ENCODE results near the gene SOX15. TPM values are rescaled to one million over a fixed set of nuclear protein-coding genes. Genes with fewer than 3 reads are reported as not detected.

Gene SOX15
- total and polyA plus RNA-seq, 2 of the 13 experiments (the other 11 are each of a cell fraction or from before 2014, with no cell fraction given) = 0.07 to 0.18 TPM

- no peak for TF ChIP-seq HOXA3 (CRISPR knock-in tag; IDR thresholded peaks at IDR 0.05)
- peak; percentile 18; the same call in 1 of the 2 replicates for TF ChIP-seq RAD21 (CRISPR knock-in tag; IDR thresholded peaks at IDR 0.05)
Observed at GRCh38 chr17:7560172-7561027, 29.5 kb downstream of the SOX15 start (continued).

- in situ Hi-C loops (cut with HindIII; ENCODE audit: extremely low pct_ligation_motif_present, low pct_unique_long_range_greater_than_20kb) = loop anchor here (5.0 kb wide), 1 partner anchor 47 kb away; no protein-coding TSS in a partner anchor
- Histone ChIP-seq H3K36me3 (replicated peaks in 1 of 2; ENCODE audit: control insufficient read depth in 1 of 2, insufficient read depth in 2 of 2, low read length in 2 of 2) (peaks cover 3 to 9% of the 10 kb centered on the region in 2 experiments), H3K9me3 (ENCODE audit: low read length) (no peaks in the 10 kb centered on the region), H3K27me3 (ENCODE audit: control insufficient read depth in 1 of 2, insufficient read depth in 2 of 2, low read length in 2 of 2) (no peaks in the 10 kb centered on the region; a peak in 1 of 5 replicates), H3K4me1 (ENCODE audit: insufficient read depth, low read length) (peaks cover 66% of the 10 kb centered on the region), H3K9ac (ENCODE audit: insufficient read depth, low read depth, low read length) (peak overlapping the region; percentile 58; the same call in 1 of the 2 replicates), H3K79me2 (ENCODE audit: insufficient read depth, low read length) (peaks cover 25% of the 10 kb centered on the region), H3K4me3 (replicated peaks in 1 of 3; ENCODE audit: insufficient read depth in 1 of 3, low read depth in 2 of 3, low read length in 3 of 3) (peak overlapping the region; percentile 32 to 92 (median 49)), H3K4me2 (ENCODE audit: low read depth, low read length) (peak overlapping the region; percentile 91), H2AFZ (ENCODE audit: low read length) (no peak overlapping the region), H3K27ac (ENCODE audit: extremely low read length, insufficient read depth, low read length) (no peak overlapping the region), H4K20me1 (ENCODE audit: insufficient read depth, low read length) (no peaks in the 10 kb centered on the region)
- no peak for ATAC-seq
- POLR2A ChIA-PET = interaction anchor here (1.1 to 4.8 kb wide), 18 partner anchors 8 to 230 kb away, joined by 3 to 33 read pairs (median 8); partner anchors contain the start of genes CD68, MPDU1, NEURL4 and SAT2
- no peak for DNase-seq (ENCODE audit: low spot score)
- peak; percentile 12 for FAIRE-seq
- intact Hi-C loops (cut with micrococcal nuclease; ENCODE audit: unreplicated experiment) = loop anchor here (2.0 to 10.0 kb wide), 2 partner anchors 37 to 205 kb away; partner anchors contain the start of genes KCTD11 and TMEM95
- no TSS peak for BruUV-seq (replicated peaks)
- CTCF ChIA-PET (ENCODE audit: low intra/inter-chr PET ratio, low total read pairs) = interaction anchor here (1.4 to 3.3 kb wide), 4 partner anchors 15 to 204 kb away, joined by 3 to 43 read pairs (median 16); no protein-coding TSS in a partner anchor
- 45% methylated on average over 18 of the region's 18 CpGs for WGBS (ENCODE audit: low lambda C conversion rate)
- TF ChIP-seq, protein P1, sequence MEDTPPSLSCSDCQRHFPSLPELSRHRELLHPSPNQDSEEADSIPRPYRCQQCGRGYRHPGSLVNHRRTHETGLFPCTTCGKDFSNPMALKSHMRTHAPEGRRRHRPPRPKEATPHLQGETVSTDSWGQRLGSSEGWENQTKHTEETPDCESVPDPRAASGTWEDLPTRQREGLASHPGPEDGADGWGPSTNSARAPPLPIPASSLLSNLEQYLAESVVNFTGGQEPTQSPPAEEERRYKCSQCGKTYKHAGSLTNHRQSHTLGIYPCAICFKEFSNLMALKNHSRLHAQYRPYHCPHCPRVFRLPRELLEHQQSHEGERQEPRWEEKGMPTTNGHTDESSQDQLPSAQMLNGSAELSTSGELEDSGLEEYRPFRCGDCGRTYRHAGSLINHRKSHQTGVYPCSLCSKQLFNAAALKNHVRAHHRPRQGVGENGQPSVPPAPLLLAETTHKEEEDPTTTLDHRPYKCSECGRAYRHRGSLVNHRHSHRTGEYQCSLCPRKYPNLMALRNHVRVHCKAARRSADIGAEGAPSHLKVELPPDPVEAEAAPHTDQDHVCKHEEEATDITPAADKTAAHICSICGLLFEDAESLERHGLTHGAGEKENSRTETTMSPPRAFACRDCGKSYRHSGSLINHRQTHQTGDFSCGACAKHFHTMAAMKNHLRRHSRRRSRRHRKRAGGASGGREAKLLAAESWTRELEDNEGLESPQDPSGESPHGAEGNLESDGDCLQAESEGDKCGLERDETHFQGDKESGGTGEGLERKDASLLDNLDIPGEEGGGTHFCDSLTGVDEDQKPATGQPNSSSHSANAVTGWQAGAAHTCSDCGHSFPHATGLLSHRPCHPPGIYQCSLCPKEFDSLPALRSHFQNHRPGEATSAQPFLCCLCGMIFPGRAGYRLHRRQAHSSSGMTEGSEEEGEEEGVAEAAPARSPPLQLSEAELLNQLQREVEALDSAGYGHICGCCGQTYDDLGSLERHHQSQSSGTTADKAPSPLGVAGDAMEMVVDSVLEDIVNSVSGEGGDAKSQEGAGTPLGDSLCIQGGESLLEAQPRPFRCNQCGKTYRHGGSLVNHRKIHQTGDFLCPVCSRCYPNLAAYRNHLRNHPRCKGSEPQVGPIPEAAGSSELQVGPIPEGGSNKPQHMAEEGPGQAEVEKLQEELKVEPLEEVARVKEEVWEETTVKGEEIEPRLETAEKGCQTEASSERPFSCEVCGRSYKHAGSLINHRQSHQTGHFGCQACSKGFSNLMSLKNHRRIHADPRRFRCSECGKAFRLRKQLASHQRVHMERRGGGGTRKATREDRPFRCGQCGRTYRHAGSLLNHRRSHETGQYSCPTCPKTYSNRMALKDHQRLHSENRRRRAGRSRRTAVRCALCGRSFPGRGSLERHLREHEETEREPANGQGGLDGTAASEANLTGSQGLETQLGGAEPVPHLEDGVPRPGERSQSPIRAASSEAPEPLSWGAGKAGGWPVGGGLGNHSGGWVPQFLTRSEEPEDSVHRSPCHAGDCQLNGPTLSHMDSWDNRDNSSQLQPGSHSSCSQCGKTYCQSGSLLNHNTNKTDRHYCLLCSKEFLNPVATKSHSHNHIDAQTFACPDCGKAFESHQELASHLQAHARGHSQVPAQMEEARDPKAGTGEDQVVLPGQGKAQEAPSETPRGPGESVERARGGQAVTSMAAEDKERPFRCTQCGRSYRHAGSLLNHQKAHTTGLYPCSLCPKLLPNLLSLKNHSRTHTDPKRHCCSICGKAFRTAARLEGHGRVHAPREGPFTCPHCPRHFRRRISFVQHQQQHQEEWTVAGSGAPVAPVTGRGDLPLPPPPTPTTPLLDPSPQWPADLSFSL (CRISPR knock-in tag; IDR thresholded peaks at IDR 0.05) = no peak
- TF ChIP-seq, protein P2, sequence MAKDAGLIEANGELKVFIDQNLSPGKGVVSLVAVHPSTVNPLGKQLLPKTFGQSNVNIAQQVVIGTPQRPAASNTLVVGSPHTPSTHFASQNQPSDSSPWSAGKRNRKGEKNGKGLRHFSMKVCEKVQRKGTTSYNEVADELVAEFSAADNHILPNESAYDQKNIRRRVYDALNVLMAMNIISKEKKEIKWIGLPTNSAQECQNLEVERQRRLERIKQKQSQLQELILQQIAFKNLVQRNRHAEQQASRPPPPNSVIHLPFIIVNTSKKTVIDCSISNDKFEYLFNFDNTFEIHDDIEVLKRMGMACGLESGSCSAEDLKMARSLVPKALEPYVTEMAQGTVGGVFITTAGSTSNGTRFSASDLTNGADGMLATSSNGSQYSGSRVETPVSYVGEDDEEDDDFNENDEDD (CRISPR knock-in tag; IDR thresholded peaks at IDR 0.05; ENCODE audit: borderline replicate concordance) = no peak
- TF ChIP-seq ZMAT3 (CRISPR knock-in tag; conservative IDR thresholded peaks at IDR 0.05) (0 out of 2 replicates have a peak, but pooled peaks have one; percentile 34), TCF12 (IDR thresholded peaks at IDR 0.05) (no peak), TCF12 (CRISPR knock-in tag; IDR thresholded peaks at IDR 0.05) (0 out of 2 replicates have a peak, but pooled peaks have one; percentile 18), NR2F1 (CRISPR knock-in tag; IDR thresholded peaks at IDR 0.05) (no peak), ZNF569 (CRISPR knock-in tag; IDR thresholded peaks at IDR 0.05; ENCODE audit: borderline replicate concordance) (no peak)
- TF ChIP-seq, protein P3, sequence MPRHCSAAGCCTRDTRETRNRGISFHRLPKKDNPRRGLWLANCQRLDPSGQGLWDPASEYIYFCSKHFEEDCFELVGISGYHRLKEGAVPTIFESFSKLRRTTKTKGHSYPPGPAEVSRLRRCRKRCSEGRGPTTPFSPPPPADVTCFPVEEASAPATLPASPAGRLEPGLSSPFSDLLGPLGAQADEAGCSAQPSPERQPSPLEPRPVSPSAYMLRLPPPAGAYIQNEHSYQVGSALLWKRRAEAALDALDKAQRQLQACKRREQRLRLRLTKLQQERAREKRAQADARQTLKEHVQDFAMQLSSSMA (CRISPR knock-in tag; IDR thresholded peaks at IDR 0.05) = 0 out of 2 replicates have a peak, but pooled peaks have one; percentile 19
Observed at GRCh38 chr17:7559320-7560171, 30.3 kb downstream of the SOX15 start.

Data from HepG2 (cell line).